NCI-H446 treated with DMSO at 0.1 percent for 48 hours (cell line): ENCODE data around the gene PP2D1.
"Not testable (repeated sequence)": the region's sequence is repeated elsewhere in the genome, so short reads cannot be mapped to it uniquely, and the experiment has no call there.

Experiments
- DNase-seq: peaks from one replicate; lab custom pipeline; 2025; lab: John Stamatoyannopoulos, UW

Gene PP2D1

DNA sequence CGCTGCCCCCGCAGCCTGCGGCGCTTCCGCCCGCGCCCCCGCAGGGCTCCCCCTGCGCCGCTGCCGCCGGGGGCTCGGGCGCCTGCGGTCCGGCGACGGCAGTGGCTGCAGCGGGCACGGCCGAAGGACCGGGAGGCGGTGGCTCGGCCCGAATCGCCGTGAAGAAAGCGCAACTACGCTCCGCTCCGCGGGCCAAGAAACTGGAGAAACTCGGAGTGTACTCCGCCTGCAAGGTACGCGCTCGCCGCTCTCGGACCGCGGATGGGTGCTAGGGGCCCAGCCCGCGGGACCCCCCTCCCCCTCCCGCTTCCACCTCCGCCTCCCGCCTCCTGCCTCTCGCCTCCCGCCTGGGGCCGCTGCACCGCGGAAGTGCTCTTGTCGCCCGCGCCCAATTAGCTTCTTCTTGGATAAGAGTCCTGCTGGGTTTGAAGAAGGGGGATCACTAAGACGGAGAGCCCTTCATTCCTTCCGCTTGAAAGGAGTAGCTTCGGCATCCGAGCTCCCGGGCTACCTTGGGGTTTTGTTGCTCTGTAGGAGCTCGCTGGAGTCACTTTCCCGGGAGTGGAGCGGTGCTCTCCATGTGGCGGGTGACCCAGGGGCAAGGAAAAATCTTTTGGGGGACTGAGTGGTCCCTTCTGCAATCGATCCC is 28.6 kb upstream of the PP2D1 start:
- no peak for DNase-seq

DNA sequence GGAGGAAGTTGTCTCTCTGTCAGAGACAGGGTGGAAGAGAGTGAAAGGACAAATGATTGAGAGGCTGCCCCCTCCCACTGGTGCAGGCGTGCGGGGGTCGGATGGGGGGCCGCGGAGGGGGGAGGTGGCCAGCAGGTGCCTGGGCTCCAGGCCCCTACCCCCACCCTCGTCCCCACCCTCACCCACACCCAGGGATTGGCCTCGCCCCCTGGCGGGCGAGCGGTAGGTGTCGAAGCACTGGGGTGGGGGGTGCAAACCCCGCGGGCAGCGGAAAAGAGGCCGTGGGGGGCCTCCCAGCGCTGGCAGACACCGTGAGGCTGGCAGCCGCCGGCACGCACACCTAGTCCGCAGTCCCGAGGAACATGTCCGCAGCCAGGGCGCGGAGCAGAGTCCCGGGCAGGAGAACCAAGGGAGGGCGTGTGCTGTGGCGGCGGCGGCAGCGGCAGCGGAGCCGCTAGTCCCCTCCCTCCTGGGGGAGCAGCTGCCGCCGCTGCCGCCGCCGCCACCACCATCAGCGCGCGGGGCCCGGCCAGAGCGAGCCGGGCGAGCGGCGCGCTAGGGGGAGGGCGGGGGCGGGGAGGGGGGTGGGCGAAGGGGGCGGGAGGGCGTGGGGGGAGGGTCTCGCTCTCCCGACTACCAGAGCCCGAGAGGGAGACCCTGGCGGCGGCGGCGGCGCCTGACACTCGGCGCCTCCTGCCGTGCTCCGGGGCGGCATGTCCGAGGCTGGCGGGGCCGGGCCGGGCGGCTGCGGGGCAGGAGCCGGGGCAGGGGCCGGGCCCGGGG is 27.9 kb upstream of the PP2D1 start, which contains the start of gene KAT2B:
TSS of gene KAT2B (plus strand) at position 682 of the 783 bp plus-strand sequence. CDS start at position 714, 32 bp downstream.
- DNase-seq = peak; percentile 20

DNA sequence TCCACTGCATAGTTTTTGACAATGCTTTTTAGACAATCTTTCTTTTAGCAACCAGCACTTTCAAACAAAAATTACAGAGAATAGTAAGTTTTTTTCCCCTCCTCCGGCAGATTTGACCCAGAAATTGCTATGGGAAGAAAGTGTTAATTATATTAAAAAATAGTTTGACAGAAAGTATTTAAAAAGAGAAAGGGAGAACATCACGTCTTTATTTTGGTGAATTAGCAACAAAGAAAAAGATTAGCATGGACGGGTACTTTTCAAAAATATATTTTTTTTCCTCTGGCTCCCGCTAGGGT is 27.4 kb upstream of the PP2D1 start:
- no peak for DNase-seq

DNA sequence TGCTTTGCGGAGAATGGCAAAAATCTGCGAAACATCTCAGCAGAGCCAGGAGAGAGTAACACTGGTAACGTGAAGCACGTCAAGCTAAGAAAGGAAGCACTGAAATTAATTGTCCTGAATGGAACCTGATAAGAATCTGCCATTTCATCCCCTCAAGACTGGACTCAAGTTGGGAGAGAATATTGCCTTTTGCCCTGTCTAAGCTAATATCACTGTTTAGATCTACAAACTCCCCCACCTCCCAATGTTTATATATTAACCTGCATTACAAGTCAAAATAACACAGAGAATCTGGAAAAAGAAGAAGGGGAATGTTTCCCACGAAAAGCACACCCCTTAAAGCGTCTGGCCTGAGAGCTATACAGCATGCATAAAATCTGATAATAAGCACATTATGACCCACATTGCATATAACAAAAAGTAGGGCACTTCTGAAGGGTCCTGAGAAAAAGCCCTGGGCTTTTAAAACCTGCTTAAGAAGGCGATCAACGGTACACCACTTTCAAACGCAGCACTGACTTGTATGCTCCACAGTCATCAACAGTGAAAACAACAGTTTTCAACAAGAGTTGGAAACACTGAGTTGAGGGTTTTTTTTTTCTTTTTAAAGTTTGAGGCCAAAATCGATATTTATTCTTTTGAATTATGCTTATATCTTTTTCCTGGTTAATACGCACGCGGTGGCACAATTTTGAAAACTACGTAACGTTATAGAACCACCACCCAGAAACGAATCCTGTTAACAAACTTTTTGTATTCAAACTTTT is 26.8 kb upstream of the PP2D1 start:
- DNase-seq = no peak

DNA sequence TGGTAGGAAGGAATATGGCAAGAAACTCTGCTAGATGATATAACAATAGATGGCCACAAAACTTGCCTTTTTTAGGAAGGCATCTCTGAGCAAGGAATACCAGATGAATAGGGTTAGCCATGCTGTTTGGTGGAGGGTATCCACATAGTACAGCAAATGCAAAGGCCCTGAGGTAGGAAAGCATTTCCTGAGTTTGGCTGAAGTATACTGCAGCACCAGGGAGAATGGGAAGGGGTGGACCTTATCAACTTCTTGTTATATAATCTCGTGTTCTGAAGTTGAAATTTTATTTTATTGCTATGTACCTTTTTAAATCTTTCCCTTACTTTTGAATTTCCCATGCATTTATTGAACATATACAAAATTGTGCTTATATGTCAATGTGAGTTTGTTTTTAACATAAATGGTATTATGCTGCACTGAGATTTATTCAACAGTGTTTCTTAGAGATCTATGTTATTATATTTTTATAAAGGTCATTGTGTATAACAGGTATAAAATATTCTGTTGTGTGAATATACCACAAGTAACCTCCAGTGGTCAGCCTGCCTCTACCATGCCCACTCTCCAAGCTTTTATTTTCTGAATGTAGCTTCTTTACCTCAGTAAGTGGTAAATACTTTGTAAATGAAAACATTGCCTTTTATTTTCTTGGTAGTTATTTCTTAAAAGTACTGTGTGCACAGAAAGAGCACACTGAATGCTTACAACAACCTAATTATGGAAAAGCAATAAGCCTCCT is 25.4 kb upstream of the PP2D1 start:
- no peak for DNase-seq

DNA sequence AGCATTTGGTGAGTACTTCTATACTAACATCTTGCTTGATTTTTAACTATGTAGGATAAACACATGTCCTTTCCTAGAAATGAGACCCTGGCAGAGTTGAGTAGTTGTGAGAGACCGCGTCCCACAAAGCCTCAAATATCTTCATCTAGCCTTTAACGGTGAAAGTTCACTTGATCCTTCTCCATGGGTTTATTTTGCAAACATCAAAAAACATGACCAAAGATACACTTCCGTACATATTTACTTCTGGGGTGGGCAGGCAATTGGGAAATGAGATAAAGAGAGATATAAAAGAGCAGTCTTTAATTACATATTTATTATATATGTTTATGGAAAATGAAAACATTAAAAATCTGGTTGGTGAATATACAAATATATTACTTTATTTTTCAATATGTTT is 23.0 kb upstream of the PP2D1 start:
- DNase-seq = no peak

GRCh38 chr3:20031939-20032338 is 19.9 kb upstream of the PP2D1 start:
- not testable (repeated sequence) for DNase-seq

DNA sequence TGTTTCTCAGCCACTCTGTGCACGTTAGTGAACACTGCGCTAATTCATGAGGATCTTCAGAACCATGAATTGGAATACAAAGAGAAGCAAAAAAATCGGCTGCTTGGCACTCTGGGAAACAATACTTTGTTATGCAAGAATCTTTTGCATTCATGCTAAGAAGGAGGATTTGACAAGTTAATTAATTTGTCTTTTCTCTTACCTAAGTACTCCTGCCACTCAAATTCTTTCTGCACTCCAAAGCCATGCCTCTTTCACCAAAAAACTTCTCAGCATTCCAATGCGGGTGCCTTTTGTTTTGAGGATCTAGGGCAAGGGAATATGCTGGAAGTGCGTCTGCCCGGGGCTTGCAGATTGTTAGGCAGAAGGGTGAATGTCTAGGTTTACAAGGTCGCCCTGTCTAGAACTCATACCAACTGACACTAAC is 16.9 kb upstream of the PP2D1 start:
- no peak for DNase-seq

DNA sequence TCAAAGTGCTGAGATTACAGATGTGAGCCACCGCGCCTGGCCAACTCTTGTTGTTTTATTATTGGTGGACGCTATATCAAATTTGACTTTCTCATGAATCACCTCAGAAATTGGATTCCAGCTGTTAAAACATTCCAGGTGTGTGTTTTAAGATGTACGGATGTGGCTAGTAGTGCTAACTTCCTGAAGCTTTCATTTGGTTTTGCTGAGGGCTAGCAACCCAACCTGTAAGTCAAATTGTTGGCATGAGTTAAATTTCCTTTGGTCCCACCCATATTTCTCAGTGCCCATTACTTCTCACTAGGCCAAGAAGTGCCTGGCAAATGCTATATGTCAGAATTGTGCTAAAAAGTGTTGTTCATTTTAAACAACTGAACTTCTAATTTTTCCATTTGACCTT is 15.1 kb upstream of the PP2D1 start:
- DNase-seq = no peak

- no peak for DNase-seq
Measured at GRCh38 chr3:20023623-20024405, 11.8 kb upstream of the PP2D1 start.

- DNase-seq = no peak
Measured at GRCh38 chr3:20022954-20023622, 11.0 kb upstream of the PP2D1 start.

- DNase-seq = not testable (repeated sequence)
Measured at GRCh38 chr3:20016076-20016475, 4.0 kb upstream of the PP2D1 start.

GRCh38 chr3:20015525-20015924 is 3.5 kb upstream of the PP2D1 start:
- no peak for DNase-seq

DNA sequence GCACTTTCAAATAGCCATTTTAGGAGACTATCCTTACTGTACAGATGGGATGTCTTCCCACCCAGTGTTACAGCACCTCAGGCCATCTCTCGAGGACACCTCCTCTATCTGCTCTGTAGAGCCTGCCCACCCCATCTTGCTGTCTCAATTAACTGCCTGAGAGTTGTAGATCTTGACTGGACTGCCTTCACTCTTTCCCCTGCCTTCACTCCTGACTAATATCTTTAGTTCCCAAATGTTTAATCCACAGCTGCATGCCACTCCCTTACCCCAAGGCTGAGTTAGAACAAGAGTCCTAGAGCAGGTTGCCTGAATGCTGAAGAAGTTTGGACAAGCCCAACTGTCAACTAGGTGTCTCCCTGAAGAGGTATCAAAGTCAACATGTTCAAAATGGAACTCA is 1.3 kb upstream of the PP2D1 start:
- DNase-seq = no peak

GRCh38 chr3:20008646-20009045 is 3.4 kb downstream of the PP2D1 start:
- DNase-seq = no peak

DNA sequence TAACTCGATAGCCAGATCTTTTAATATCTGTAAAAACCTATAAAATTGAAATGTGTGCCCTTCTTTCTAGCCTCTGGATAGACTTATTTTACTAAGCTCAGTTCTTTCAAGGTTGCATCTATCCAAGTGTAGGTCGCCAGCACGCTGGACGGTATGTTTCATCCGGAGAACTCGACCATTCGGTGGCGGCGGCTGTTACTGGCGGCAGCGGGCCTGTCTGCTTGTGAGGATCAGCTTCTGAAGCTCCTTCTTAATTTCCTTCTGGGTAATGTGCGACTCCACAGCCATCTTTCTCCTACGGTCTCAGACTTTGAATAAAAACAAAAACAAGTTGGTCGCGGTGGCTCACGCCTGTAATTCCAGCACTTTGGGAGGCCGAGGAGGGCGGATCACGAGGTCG is 4.1 kb downstream of the PP2D1 start:
- no peak for DNase-seq

DNA sequence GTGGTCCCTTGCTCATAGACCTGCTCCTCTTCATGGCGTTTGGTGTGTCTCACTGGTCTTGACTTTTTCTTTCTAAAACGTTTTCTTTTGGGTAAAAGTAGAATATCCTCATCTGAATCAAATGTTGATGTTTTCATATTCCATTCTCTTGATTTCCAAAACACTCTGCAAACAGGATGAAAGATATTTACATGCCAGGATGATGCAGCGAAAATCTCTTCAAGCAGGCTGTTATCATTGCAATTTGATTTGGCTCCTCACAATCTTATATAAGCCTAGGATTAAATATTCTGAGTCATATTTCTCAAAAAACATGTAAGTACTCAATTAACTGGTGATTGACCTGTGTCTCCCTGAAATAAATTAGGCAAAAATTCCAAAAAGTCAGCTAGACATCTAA is 10.1 kb downstream of the PP2D1 start:
- no peak for DNase-seq

DNA sequence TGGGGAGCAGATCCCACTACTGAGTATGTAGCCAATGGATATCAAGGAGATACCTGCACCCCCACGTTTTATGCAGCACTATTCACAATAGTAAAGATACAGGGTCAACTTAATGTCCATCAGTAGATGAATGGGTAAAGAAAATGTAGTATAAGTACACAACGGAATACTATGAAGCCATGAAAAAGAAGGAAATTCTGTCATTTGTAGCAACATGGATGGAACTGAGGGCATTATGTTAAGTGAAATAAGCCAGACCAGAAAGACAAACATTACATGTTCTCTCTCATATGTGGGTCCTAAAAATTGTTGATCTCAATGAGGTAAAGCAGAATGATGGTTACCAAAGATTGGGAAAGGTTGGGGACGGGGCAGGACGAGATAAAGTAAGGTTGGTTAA is 14.6 kb downstream of the PP2D1 start:
- DNase-seq = no peak

- no peak for DNase-seq
Measured at GRCh38 chr3:19994796-19995195, 17.3 kb downstream of the PP2D1 start.

- not testable (repeated sequence) for DNase-seq
Measured at GRCh38 chr3:19988904-19989303, 23.2 kb downstream of the PP2D1 start.

DNA sequence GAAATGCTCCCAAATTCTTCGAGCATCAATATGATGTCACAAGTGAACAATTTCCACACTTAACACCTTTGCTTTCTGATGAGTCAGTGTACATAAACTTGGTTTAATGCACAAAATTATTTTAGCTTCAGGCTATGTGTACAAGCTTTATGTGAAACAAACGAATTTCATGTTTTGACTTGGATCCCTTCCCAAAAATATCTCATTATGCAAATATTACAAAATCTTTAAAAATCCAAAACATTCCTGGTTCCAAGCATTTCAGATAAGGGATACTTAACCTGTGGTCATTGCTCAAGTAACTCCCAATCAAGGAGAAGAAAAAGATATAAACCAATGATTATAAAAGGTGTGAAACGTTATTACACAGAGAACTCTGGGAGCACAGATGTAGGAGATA is 40.0 kb downstream of the PP2D1 start:
- DNase-seq = no peak
